Islet precursor cell (in vitro differentiated cells): ENCODE measurements around the gene JMJD8.
A peak's percentile ranks its signal among the peaks of the same experiment; 100 is the strongest.

Source experiments
- DNase-seq: peaks from one replicate; pipeline ENCODE4 v3.0.0-alpha.2; 2018

The JMJD8 gene, protein sequence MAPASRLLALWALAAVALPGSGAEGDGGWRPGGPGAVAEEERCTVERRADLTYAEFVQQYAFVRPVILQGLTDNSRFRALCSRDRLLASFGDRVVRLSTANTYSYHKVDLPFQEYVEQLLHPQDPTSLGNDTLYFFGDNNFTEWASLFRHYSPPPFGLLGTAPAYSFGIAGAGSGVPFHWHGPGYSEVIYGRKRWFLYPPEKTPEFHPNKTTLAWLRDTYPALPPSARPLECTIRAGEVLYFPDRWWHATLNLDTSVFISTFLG

DNA sequence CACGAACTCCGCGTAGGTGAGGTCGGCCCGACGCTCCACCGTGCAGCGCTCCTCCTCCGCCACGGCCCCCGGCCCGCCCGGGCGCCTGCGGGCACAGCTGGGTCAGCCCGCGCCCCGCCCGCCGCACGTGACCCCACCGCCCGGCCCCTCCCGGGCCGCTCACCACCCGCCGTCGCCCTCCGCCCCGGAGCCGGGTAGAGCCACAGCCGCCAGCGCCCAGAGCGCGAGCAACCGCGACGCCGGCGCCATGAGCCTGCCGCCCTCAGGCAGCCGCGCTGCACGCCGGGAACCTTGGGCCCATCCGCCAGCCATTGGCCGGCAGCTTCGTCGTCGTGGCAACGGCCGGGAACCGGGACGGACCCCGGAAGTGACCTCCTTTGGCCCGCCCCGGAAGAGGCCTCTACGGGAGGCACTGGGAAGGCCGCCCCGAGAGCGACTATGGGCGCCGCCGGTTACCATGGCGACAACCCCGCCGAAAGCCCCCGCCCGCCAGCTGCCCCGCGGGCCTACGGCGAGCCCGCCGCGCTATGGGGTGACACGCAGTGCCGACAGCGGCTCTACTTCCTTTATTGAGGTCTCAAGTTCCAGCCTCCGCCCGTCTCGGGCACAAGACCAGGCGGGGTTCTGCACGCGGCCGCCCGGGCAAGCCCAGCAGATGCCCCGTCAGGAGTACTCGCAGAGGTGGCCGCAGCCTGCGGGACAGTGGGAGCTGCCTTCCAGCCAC lies at the start of gene JMJD8:
JMJD8 (minus strand) TSS at position 264 of the 724 bp plus-strand sequence; CDS start at position 249, 15 bp downstream.
- DNase-seq, result peak; percentile 97

DNA sequence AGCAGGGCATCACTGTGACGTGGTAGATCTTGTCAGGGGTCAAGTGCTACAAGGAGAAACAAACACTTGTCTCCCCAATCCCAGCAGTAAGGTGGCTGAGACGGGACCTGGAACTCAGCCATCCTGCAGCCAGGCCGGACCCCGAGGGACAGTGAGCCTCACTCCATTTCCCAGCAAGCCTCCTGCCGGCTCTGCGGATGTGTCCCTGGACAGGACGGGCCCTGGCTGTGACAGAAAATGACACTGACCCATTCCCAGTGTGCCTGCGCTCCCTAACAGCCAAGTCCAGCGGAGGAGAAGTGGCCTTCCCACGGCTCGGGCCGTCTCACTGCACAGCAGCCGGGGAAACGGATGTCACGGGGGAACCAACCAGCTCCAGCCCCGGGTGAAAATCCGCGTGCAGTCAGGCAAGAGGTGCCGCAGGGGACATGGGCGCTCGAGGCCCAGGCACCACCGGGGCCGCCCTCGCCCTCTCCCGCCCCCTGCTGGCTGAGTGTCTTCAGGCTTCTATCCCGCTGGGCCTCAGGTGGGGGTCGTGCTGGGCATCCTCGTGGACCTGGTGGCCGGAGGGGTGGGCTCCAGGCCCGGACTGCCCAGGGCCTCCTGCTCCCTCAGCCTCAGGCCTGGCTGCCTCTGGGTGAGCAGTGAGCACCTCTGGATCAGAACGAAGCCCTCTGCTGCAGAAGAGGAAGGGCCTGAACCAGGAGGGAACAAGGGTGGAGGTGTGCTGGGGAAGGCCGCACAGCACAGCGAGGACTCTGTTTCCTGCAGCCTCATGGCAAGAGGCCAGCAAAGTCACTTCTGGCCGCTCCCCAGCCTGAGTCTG lies 49.5 kb upstream of the JMJD8 start:
- DNase-seq, result no peak

DNA sequence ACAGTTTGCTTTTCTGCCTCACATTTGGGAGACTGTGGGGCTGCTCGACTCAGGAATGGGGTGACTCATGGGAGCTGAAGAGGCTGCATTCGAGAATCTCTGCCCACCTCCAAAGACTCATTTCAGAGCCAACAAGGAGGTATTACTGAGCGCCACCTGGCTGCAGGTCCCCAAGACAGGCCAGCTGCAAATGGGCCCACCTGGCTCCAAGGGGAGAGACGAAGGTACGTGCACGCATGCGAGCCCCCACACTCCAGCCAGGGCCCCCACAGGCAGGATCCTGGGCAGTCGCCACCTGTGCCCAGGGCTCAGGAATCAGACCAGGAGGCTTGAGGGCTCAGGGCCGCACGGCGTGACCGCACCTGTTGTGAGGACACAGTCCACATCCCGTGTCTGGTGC lies 48.8 kb upstream of the JMJD8 start:
- no peak for DNase-seq

- DNase-seq, result no peak
Measured at GRCh38 chr16:732332-732731, 48.2 kb upstream of the JMJD8 start.

DNA sequence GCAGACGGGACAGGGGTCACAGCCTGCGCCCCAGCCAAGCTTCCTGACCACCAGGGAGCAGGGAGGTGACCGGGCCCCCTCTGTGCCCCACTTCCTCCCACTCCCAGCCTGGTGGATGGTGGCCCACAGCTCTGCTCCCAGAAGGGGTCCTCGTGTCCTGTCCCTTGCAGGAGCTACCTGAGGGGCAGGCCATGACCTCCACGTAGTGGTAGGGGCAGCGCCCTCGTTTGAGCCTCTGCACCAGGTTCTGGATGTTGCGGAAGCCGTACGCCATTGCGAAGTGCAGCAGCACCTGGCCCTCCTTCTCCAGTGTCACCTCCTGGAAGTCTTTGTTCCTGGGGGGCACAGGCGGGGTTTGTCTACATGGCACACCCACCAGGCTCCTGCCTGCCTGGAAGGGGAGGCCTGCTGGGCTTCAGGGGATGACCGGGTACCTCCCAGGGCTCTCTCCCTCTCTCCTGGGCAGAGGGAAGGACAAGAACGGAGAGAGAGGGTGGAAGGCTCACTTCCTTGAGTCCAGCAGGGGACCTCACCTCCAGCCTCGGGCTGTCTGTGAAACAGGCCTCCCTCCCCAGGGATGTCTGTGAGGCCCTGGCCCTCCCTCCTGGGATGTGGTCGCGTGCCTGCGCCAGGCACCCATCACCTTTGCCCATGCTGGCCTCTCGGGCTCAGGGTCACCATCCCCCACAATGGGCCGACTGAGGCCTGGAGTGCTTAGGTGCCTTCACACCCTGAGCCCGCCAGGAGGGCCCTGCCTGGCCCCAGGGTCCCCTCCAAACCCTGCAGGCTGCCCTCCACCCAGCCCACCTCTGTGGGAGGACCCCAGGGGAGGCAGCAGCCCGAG lies 46.8 kb upstream of the JMJD8 start:
- no peak for DNase-seq

GRCh38 chr16:729768-730665 lies 45.9 kb upstream of the JMJD8 start:
- DNase-seq, result no peak

GRCh38 chr16:728890-729744 lies 45.0 kb upstream of the JMJD8 start:
- DNase-seq, result no peak

- peak; percentile 90 for DNase-seq
Measured at GRCh38 chr16:728131-728889, 44.2 kb upstream of the JMJD8 start.

DNA sequence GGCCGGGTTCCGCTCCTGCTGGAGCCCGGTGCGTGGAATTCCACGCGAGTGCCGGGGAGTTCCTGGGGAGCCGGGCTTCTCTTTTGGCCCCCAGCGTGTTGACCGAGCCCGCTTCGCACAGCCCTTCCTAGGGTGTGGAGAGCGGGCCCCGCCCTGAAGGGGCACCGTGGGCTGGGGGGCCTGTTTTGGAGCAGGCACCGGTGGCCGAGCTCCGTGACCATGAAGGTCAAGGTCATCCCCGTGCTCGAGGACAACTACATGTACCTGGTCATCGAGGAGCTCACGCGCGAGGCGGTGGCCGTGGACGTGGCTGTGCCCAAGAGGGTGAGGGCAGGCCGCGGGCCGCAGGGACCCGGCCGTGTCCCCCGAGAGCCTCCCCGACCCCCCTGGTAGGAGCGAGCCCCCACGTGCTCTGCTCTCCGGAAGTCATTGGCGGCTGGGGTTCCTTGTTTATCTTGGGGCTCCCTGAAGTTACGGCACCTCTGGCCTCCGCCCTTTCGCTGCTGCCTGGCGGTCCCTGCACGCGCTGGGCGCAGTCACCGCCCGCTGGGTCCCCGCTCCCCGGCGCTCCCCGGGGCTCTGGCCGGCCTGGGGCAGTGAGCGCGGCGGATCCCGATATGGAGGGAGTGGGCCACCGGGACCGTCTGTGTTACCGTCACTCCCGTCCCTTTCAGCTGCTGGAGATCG lies 43.3 kb upstream of the JMJD8 start:
- DNase-seq, result no peak

- DNase-seq, result peak; percentile 80
Measured at GRCh38 chr16:726438-727290, 42.5 kb upstream of the JMJD8 start, which contains the start of the genes CCDC78 and HAGHL. TSS of gene CCDC78 (minus strand) at chr16:726443. CDS start at chr16:726367, 76 bp downstream. TSS of gene HAGHL (plus strand) at chr16:727106. CDS start at chr16:727510, 404 bp downstream.

- DNase-seq, result no peak
Measured at GRCh38 chr16:726188-726437, 42.0 kb upstream of the JMJD8 start.

GRCh38 chr16:725463-726187 lies 41.5 kb upstream of the JMJD8 start:
- no peak for DNase-seq

DNA sequence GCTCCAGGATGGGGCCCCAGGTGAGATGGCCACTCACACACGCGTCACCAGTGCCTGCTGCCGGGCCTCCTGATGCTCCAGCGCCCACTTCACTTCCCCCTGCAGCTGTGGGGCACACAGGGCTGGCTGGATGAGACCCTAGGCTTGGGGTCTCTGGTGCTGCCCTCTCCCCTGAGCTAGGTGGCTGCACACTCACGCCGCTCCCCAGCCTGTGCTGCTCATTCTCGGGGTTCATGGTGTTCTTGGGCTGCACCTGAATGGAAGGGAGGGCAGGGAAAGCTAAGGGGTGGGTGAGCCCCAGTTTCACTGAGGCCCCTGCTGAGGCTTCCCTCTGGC lies 40.9 kb upstream of the JMJD8 start:
- DNase-seq, result no peak

GRCh38 chr16:724188-725040 lies 40.3 kb upstream of the JMJD8 start:
- DNase-seq, result no peak

GRCh38 chr16:723695-724094 lies 39.6 kb upstream of the JMJD8 start:
- DNase-seq, result no peak

GRCh38 chr16:722835-723633 lies 38.9 kb upstream of the JMJD8 start:
- no peak for DNase-seq
